Measurements from ENCODE around the gene PSKH1. TPM values are rescaled to one million over a fixed set of nuclear protein-coding genes. Genes with fewer than 3 reads are reported as not detected.
"Not testable (repeated sequence)": the region's sequence is repeated elsewhere in the genome, so short reads cannot be mapped to it uniquely, and the experiment has no call there.

The PSKH1 gene
- total RNA-seq, 1 donor from 2014 or later = 14.4 TPM

DNA sequence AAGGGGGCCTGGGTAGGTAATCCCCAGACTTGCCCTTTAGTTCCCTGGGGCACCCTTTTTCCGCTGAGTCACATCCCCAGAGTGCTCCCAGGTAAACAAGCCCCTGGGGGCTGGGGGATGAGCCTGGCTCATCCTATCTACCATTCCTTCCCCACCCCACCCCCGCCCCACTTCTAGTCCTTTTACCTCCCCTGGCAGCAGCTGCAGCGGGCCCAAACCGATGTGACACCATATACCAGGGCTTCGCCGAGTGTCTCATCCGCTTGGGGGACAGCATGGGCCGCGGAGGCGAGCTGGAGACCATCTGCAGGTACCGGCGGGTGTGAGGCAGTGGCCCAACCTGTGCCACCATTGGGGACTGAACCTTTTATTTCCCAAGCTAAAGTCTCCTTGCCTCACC lies 7.5 kb upstream of the PSKH1 start:
- Mint-ChIP-seq H3K27me3 (no peaks in the 10 kb centered on the region), H3K36me3 (ENCODE audit: low read depth) (peaks cover 29% of the 10 kb centered on the region), H3K4me1 (no peaks in the 10 kb centered on the region), H3K4me3 (no peak overlapping the region), H3K9me3 (no peaks in the 10 kb centered on the region), H3K27ac (no peak overlapping the region)
- no peak for DNase-seq
- intact Hi-C loops (cut with micrococcal nuclease) = no loop called here

- intact Hi-C loops (cut with micrococcal nuclease) = no loop called here
- H3K27ac Mint-ChIP-seq = no peak overlapping the region
- DNase-seq = no peak
- H3K4me3 Mint-ChIP-seq = no peak overlapping the region
- H3K36me3 Mint-ChIP-seq (ENCODE audit: low read depth) = peaks cover 29% of the 10 kb centered on the region
- H3K27me3 Mint-ChIP-seq = no peaks in the 10 kb centered on the region
- no peaks in the 10 kb centered on the region for H3K4me1 Mint-ChIP-seq
- H3K9me3 Mint-ChIP-seq = no peaks in the 10 kb centered on the region
Measured at GRCh38 chr16:67885976-67886375, 7.1 kb upstream of the PSKH1 start.

DNA sequence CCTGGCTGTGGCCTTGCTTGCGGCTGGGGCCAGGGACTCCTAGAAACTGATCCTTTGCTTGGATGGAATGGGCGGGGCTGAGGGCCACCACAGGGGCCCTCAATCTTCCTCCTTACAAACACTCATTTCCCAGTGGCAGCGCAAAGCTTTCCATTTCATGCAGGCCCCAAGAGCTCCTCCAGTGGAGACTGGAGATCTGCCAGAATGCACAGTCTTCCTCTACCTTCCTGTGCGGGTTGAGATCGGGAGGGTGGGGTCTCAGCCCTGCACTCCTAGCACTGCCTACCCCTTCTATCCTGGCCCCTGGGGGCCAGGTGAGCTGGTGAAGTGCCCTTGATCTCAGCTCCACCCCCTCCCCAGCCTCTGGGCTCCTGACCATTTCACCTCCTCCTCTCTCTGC lies 6.7 kb upstream of the PSKH1 start:
- Mint-ChIP-seq H3K9me3 (no peaks in the 10 kb centered on the region), H3K27me3 (no peaks in the 10 kb centered on the region), H3K36me3 (ENCODE audit: low read depth) (peaks cover 29% of the 10 kb centered on the region), H3K4me3 (no peak overlapping the region), H3K4me1 (no peaks in the 10 kb centered on the region), H3K27ac (peak overlapping the region; percentile 5)
- DNase-seq = no peak
- intact Hi-C loops (cut with micrococcal nuclease) = no loop called here

- H3K27ac Mint-ChIP-seq = no peak overlapping the region
- no peak overlapping the region for H3K4me3 Mint-ChIP-seq
- no peaks in the 10 kb centered on the region for H3K9me3 Mint-ChIP-seq
Measured at GRCh38 chr16:67888331-67888730, 4.7 kb upstream of the PSKH1 start.

DNA sequence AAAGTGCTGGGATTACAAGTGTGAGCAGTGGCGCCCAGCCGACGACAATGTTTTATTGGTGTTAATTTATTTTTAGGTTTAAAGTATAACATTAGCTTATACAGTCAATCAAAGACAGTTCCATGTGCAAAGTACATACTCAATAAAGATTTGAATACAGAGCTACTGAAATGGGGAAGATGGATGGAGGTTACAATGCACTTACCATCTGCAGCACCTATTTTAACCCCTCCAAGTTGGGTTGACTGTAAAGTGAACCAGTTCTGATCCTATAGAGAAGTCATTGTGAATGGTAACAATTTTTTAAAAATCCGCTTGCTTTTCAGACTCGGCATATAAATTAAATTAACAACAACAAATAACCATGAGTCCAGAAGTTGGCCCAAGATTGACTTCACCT lies 679 bp upstream of the PSKH1 start:
- peak overlapping the region; percentile 97 for H3K4me3 Mint-ChIP-seq
- no peaks in the 10 kb centered on the region for H3K9me3 Mint-ChIP-seq
- no peak for DNase-seq
- H3K36me3 Mint-ChIP-seq (ENCODE audit: low read depth) = peaks cover 2% of the 10 kb centered on the region
- peaks cover 22% of the 10 kb centered on the region for H3K4me1 Mint-ChIP-seq
- H3K27me3 Mint-ChIP-seq = no peaks in the 10 kb centered on the region
- peak overlapping the region; percentile 87 for H3K27ac Mint-ChIP-seq
- intact Hi-C loops (cut with micrococcal nuclease) = loop anchor here (2.0 to 5.0 kb wide), 2 partner anchors 20 to 150 kb away; partner anchors contain the start of gene EDC4

More at GRCh38 chr16:67888331-67888730, 4.7 kb upstream of the PSKH1 start:
- DNase-seq = no peak
- intact Hi-C loops (cut with micrococcal nuclease) = no loop called here
- peaks cover 17% of the 10 kb centered on the region for H3K36me3 Mint-ChIP-seq (ENCODE audit: low read depth)
- H3K4me1 Mint-ChIP-seq = peaks cover 7% of the 10 kb centered on the region
- no peaks in the 10 kb centered on the region for H3K27me3 Mint-ChIP-seq

- no peaks in the 10 kb centered on the region for H3K27me3 Mint-ChIP-seq
- no peak for DNase-seq
- H3K4me1 Mint-ChIP-seq = peaks cover 22% of the 10 kb centered on the region
- H3K9me3 Mint-ChIP-seq = no peaks in the 10 kb centered on the region
- no peaks in the 10 kb centered on the region for H3K36me3 Mint-ChIP-seq (ENCODE audit: low read depth)
- intact Hi-C loops (cut with micrococcal nuclease) = loop anchor here (1.0 to 5.0 kb wide), 6 partner anchors 21 to 234 kb away; partner anchors contain the start of genes ACD, EDC4, NUTF2 and PARD6A
- H3K4me3 Mint-ChIP-seq = peak overlapping the region; percentile 97
- peak overlapping the region; percentile 94 for H3K27ac Mint-ChIP-seq
Measured at GRCh38 chr16:67893743-67894399, 817 bp downstream of the PSKH1 start.

DNA sequence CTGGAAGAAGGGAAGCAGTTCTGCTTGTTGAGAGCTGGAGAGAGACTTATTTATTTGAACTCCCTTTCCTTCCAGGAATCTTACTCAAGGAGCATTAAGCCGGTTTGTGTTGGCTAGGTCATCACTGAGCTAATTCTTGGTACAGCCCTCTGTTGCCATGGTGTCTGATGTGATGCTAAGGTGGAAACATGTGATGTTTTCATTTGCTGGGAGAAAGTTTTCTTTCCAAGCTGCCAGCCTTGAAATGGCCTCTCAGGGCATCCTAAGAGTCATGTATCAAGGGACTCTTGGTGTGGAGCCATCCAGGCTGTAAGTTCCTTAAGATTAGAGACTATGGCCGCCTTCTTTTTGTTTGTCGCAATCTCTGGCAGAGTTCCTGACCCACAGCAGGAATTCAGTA lies 4.2 kb downstream of the PSKH1 start:
- H3K36me3 Mint-ChIP-seq (ENCODE audit: low read depth) = no peaks in the 10 kb centered on the region
- no peaks in the 10 kb centered on the region for H3K27me3 Mint-ChIP-seq
- H3K4me1 Mint-ChIP-seq = peaks cover 22% of the 10 kb centered on the region
- H3K9me3 Mint-ChIP-seq = no peaks in the 10 kb centered on the region
- no peak for DNase-seq
- no peak overlapping the region for H3K4me3 Mint-ChIP-seq
- H3K27ac Mint-ChIP-seq = no peak overlapping the region
- intact Hi-C loops (cut with micrococcal nuclease) = no loop called here

- Mint-ChIP-seq H3K4me3 (no peak overlapping the region), H3K27ac (no peak overlapping the region), H3K36me3 (ENCODE audit: low read depth) (peaks cover 3% of the 10 kb centered on the region), H3K9me3 (no peaks in the 10 kb centered on the region), H3K4me1 (peaks cover 2% of the 10 kb centered on the region), H3K27me3 (no peaks in the 10 kb centered on the region)
- intact Hi-C loops (cut with micrococcal nuclease) = no loop called here
- DNase-seq = no peak
Measured at GRCh38 chr16:67901734-67902133, 8.7 kb downstream of the PSKH1 start.

DNA sequence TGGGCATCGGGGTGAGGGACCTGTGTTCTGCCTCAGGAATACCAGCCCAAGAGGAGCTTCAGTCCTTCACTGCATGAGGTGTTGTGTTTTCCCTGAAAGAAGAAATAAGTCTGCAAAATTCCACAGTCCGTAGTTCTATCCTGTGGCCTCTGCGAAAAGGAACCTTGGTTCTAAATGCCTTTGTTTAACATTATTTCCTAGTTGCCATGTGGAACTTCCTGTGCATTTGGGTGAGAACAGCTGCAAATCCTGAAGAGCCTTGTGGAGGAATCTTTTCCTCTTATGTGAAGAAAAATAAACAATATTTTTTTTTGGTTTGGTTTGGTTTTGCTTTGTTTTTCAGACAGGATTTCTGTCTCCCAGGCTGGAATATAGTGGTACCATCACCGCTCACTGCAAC lies 9.8 kb downstream of the PSKH1 start:
- H3K4me3 Mint-ChIP-seq = no peak overlapping the region
- DNase-seq = no peak
- H3K27ac Mint-ChIP-seq = peak overlapping the region; percentile 37
- H3K4me1 Mint-ChIP-seq = peaks cover 4% of the 10 kb centered on the region
- H3K27me3 Mint-ChIP-seq = no peaks in the 10 kb centered on the region
- intact Hi-C loops (cut with micrococcal nuclease) = no loop called here
- no peaks in the 10 kb centered on the region for H3K9me3 Mint-ChIP-seq
- peaks cover 7% of the 10 kb centered on the region for H3K36me3 Mint-ChIP-seq (ENCODE audit: low read depth)

DNA sequence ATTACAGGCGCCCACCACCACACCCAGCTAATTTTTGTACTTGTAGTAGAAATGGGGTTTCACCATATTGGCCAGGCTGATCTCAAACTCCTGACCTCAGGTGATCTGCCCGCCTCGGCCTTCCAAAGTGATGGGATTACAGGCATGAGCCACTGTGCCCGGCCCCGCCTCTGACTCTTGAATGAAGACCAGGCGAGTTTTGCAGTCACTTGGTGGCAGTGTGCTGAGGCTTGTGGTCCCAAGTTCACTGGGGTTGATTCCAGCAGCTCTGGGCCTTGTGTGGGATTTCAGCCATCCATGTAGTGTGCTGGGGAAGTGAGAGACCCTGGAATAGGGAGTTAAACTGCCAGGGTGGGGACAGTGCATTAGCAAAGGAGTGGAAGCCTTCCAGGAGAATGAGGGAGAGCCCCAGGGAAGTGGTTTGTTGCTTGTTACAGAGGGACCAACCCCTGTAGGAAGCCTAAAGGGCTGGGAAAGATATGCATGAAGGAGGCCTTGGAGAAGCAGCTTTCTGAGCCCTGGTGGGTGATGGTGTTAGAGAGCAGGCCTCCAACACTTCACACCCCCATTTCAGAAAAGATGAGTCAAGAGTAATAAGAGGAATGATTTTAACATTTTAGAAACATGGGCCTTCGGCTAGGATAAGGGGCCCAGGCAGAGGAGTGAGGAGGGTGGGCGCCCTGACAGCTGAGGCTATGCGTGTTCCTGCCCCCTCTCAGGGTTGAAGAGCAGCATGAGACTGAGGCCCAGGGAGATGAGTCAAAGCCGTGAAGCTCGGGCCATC lies 14.5 kb downstream of the PSKH1 start:
- no peak for DNase-seq
- Mint-ChIP-seq H3K36me3 (ENCODE audit: low read depth) (peaks cover 23% of the 10 kb centered on the region), H3K9me3 (no peaks in the 10 kb centered on the region), H3K4me1 (peaks cover 14% of the 10 kb centered on the region), H3K27me3 (no peaks in the 10 kb centered on the region), H3K27ac (peak overlapping the region; percentile 83), H3K4me3 (no peak overlapping the region)
- intact Hi-C loops (cut with micrococcal nuclease) = no loop called here

DNA sequence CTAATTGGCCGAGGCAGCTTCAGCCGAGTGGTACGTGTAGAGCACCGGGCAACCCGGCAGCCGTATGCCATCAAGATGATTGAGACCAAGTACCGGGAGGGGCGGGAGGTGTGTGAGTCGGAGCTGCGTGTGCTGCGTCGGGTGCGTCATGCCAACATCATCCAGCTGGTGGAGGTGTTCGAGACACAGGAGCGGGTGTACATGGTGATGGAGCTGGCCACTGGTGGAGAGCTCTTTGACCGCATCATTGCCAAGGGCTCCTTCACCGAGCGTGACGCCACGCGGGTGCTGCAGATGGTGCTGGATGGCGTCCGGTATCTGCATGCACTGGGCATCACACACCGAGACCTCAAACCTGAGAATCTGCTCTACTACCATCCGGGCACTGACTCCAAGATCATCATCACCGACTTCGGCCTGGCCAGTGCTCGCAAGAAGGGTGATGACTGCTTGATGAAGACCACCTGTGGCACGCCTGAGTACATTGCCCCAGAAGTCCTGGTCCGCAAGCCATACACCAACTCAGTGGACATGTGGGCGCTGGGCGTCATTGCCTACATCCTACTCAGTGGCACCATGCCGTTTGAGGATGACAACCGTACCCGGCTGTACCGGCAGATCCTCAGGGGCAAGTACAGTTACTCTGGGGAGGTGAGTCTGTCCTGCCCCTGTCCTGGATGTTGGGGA lies 16.1 kb downstream of the PSKH1 start:
- H3K4me3 Mint-ChIP-seq = no peak overlapping the region
- peak overlapping the region; percentile 84 for H3K27ac Mint-ChIP-seq
- H3K36me3 Mint-ChIP-seq (ENCODE audit: low read depth) = peaks cover 22% of the 10 kb centered on the region
- no peaks in the 10 kb centered on the region for H3K27me3 Mint-ChIP-seq
- no peak for DNase-seq
- H3K9me3 Mint-ChIP-seq = no peaks in the 10 kb centered on the region
- intact Hi-C loops (cut with micrococcal nuclease) = no loop called here
- peaks cover 14% of the 10 kb centered on the region for H3K4me1 Mint-ChIP-seq

DNA sequence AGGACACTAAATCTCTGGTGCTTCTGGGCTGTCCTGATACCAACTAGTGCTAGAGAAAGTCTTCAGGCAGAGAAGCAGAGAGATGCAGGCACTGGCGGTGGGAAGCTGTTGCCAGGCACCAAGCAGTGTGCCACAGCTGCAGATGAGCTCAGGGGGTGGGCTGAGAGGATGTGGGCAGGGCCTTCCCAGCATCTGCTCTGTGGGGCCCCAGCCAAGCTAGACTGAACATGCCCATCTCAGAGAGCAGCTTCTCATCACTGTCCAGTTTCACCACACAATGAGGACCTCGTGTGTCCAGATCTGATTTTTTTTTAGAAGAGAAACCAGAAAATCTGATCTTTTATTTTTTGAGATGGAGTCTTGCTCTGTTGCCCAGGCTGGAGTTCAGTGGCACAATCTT lies 17.1 kb downstream of the PSKH1 start:
- DNase-seq = peak; percentile 82
- Mint-ChIP-seq H3K27ac (peak overlapping the region; percentile 84), H3K27me3 (no peaks in the 10 kb centered on the region), H3K9me3 (no peaks in the 10 kb centered on the region), H3K36me3 (ENCODE audit: low read depth) (peaks cover 24% of the 10 kb centered on the region), H3K4me3 (no peak overlapping the region), H3K4me1 (peaks cover 18% of the 10 kb centered on the region)
- intact Hi-C loops (cut with micrococcal nuclease) = no loop called here

- Mint-ChIP-seq H3K27ac (no peak overlapping the region), H3K36me3 (ENCODE audit: low read depth) (peaks cover 9% of the 10 kb centered on the region), H3K27me3 (no peaks in the 10 kb centered on the region), H3K9me3 (no peaks in the 10 kb centered on the region), H3K4me3 (no peak overlapping the region), H3K4me1 (peaks cover 24% of the 10 kb centered on the region)
- no peak for DNase-seq
- intact Hi-C loops (cut with micrococcal nuclease) = no loop called here
Measured at GRCh38 chr16:67914758-67915495, 21.9 kb downstream of the PSKH1 start.

DNA sequence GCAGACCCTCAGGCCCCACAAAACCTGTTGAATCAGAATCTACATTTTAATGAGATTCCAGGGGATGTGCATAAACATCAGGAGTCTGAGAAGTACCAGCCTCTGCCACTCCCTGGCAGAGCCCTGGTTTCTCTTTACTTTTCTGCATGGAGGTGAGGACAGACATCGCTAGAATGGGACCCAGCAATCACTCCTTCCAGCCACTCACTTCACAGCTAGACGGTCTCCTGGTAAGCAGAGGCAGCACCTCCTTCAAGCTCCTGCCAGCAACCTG lies 22.4 kb downstream of the PSKH1 start:
- peaks cover 22% of the 10 kb centered on the region for H3K4me1 Mint-ChIP-seq
- intact Hi-C loops (cut with micrococcal nuclease); H3K4me3 Mint-ChIP-seq; H3K9me3 Mint-ChIP-seq; DNase-seq; H3K27me3 Mint-ChIP-seq; H3K27ac Mint-ChIP-seq; H3K36me3 Mint-ChIP-seq (ENCODE audit: low read depth): not testable (repeated sequence)

Measured in activated CD4-positive, alpha-beta T cell treated with anti-CD3 and anti-CD28 coated beads, Interleukin-2, amount 10 ng/mL, durations not matched to agents 24 days and 14 days (primary cell).